ENCODE data around the gene ARSG. TPM values are rescaled to one million over a fixed set of nuclear protein-coding genes. Genes with fewer than 3 reads are reported as not detected.

The ARSG gene
- total and polyA plus RNA-seq, 10 of the 15 experiments (the other 5 are each of a cell fraction or from before 2014, with no cell fraction given): 2.9 to 13.5 (median 7.6) TPM

DNA sequence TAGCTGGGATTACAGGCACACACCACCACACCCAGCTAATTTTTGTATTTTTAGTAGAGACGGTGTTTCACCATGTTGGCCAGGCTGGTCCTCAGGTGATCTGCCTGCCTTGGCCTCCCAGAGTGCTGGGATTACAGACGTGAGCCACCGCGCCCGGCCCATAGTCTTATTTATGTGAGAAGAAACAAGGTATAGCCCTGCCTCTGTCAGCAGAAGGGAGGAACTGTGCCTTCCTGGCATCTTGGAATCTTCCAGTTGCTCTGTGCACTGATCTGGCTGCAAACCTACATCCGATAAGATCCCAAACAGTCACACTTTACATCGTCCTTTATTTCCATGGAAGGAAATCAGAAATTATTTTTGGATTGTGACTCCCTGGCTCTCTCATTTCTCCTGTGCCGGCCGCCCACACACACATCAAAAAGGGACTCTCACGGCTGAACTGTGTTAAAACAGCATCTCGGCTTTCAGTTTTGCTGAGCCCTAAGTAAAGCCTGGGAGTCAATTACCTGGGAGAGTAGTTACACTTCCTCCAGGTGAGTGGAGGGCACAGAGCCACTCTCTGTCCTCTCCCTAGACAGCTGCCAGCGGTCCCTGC lies 142.7 kb downstream of the ARSG start:
- intact Hi-C loops (cut with micrococcal nuclease; ENCODE audit: unreplicated experiment) (no loop called here), in situ Hi-C loops (cut with MboI) (loop anchor here (10.0 kb wide), 1 partner anchor 169 kb away; no protein-coding TSS in a partner anchor)
- Histone ChIP-seq H3K4me3 (no peak overlapping the region), H3K36me3 (ENCODE audit: control insufficient read depth in 2 of 2, insufficient read depth in 2 of 2, low read length in 1 of 2) (peaks cover 0 to 12% of the 10 kb centered on the region in 2 experiments; a peak in 3 of 4 replicates), H2AFZ (ENCODE audit: control insufficient read depth, low read depth, low read length) (no peak overlapping the region), H4K20me1 (ENCODE audit: control insufficient read depth, insufficient read depth) (no peaks in the 10 kb centered on the region), H3K4me1 (ENCODE audit: control insufficient read depth, insufficient read depth, low read length) (peaks cover 25% of the 10 kb centered on the region), H3K27ac (ENCODE audit: control insufficient read depth, insufficient read depth) (no peak overlapping the region), H3K27me3 (replicated peaks in 1 of 2; ENCODE audit: control insufficient read depth in 2 of 2, insufficient read depth in 2 of 2, low read length in 1 of 2) (no peaks in the 10 kb centered on the region), H3K9me3 (replicated peaks; ENCODE audit: control insufficient read depth, insufficient read depth, low read length) (no peaks in the 10 kb centered on the region), H3K79me2 (ENCODE audit: control insufficient read depth, insufficient read depth, low read length) (no peaks in the 10 kb centered on the region), H3K4me2 (ENCODE audit: control insufficient read depth, insufficient read depth) (no peak overlapping the region), H3K9ac (ENCODE audit: control insufficient read depth, insufficient read depth, low read length) (no peak overlapping the region)
- ChIA-PET RAD21 (ENCODE audit: unreplicated experiment) (interaction anchor here (0.7 to 11.5 kb wide), 2 partner anchors 26 to 110 kb away, joined by 3 to 157 read pairs; partner anchors contain the start of gene WIPI1), CTCF (interaction anchor here (0.7 to 15.1 kb wide), 6 partner anchors 24 to 261 kb away, joined by 3 to 222 read pairs (median 16); partner anchors contain the start of gene WIPI1), POLR2A (no interaction called here), SMC1A (ENCODE audit: uncharacterized antibody, unreplicated experiment) (interaction anchor here (1.2 to 16.5 kb wide), 3 partner anchors 26 to 261 kb away, joined by 3 to 288 read pairs (median 20); partner anchors contain the start of gene WIPI1)
- DNase-seq (ENCODE audit: low read depth, low spot score) (no peak), ATAC-seq (no peak), FAIRE-seq (no peak)
- WGBS (ENCODE audit: insufficient coverage, insufficient replicate concordance, low lambda C conversion rate, missing lambda C conversion rate): 94% methylated on average over 12 of the region's 12 CpGs
- TF ChIP-seq EZH2 (IDR thresholded peaks at IDR 0.05; ENCODE audit: borderline replicate concordance, control insufficient read depth, low read depth, low read length) (no peak), RAD51 (IDR thresholded peaks at IDR 0.05) (no peak), KAT2A (conservative IDR thresholded peaks at IDR 0.05; ENCODE audit: control insufficient read depth, low read depth, low read length) (no peak), FOXK2 (IDR thresholded peaks at IDR 0.05) (no peak)
- TF ChIP-seq, protein P1, sequence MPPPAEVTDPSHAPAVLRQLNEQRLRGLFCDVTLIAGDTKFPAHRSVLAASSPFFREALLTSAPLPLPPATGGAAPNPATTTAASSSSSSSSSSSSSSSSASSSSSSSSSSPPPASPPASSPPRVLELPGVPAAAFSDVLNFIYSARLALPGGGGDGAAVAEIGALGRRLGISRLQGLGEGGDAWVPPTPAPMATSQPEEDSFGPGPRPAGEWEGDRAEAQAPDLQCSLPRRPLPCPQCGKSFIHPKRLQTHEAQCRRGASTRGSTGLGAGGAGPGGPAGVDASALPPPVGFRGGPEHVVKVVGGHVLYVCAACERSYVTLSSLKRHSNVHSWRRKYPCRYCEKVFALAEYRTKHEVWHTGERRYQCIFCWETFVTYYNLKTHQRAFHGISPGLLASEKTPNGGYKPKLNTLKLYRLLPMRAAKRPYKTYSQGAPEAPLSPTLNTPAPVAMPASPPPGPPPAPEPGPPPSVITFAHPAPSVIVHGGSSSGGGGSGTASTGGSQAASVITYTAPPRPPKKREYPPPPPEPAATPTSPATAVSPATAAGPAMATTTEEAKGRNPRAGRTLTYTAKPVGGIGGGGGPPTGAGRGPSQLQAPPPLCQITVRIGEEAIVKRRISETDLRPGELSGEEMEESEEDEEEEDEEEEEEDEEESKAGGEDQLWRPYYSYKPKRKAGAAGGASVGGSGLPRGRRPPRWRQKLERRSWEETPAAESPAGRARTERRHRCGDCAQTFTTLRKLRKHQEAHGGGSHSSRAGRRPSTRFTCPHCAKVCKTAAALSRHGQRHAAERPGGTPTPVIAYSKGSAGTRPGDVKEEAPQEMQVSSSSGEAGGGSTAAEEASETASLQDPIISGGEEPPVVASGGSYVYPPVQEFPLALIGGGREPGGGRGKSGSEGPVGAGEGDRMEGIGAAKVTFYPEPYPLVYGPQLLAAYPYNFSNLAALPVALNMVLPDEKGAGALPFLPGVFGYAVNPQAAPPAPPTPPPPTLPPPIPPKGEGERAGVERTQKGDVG (CRISPR knock-in tag; IDR thresholded peaks at IDR 0.05): no peak
- no TSS peak for BruUV-seq (replicated peaks)
